Activated CD8-positive, alpha-beta memory T cell treated with anti-CD3 and anti-CD28 coated beads for 36 hours (primary cell): ENCODE measurements around the gene EPHB3. TPM values are rescaled to one million over a fixed set of nuclear protein-coding genes. Genes with fewer than 3 reads are reported as not detected.

Experiments
- CTCF ChIA-PET: fragments of 350-600 bp; sonication (Branson Sonifier 250); formaldehyde crosslinking; loops from one replicate; lab custom pipeline; 2021; ENCODE audit warnings: antibody characterized with exemption; lab: Charles Lee
- POLR2A ChIA-PET: fragments of 350-600 bp; sonication (Branson Sonifier 250); formaldehyde crosslinking; loops from one replicate; lab custom pipeline; 2021; ENCODE audit warnings: antibody characterized with exemption; lab: Charles Lee
- total RNA-seq, 2 experiments: library from RNA; stranded (reverse); gene quantifications; one replicate each; pipeline ENCODE4 v1.2.3, GENCODE V29; 2021

The EPHB3 gene
- total RNA-seq = not detected

DNA sequence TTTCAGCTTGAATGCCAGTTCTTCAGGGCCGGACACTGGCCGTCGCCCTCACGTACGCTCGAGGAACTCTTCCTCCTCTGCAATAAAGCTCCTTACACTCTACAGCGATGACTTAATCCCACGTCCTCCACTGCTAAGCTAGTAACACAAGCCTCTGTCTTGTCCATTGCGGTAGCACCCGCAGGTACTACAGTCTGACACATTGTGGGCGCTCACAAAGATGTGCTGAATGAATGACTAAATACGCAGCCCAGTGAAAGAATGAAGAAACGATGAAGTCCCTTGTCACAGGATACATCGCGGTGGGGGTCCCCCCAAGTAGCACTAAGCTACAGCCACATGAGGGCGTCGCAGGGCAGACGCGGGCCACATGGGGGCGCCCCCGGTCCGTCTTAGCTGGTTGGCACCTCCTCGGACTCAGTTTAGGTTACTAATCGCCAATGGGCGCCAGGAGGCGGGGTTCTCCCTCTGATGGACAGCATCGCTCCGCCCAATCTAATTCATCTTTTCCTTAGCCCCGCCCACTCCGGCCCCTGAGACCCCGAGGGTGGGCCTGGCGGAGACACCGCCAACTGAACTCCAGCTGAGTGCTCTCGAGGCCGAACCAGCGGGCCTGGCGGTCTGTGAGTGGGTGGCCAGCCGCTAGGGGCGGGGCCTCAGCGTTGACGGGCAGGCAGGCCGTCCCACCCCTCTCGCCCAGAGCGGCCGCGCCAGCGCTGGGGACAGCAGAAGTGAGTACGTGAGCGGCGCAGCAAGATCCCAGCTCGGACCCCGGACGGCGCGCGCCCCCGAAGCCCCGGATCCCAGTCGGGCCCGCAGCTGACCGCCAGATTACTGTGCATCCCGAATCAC lies at the start of gene EPHB3:
EPHB3 (plus strand) TSS at position 725 of the 852 bp plus-strand sequence. CDS start 451 bp downstream, outside the sequence.
- CTCF ChIA-PET = interaction anchor here (0.6 to 1.8 kb wide), 35 partner anchors 8 to 1080 kb away, joined by 3 to 14 read pairs (median 3); partner anchors contain the start of gene MAGEF1
- POLR2A ChIA-PET = interaction anchor here (0.9 to 1.1 kb wide), 3 partner anchors 148 to 217 kb away, joined by 3 read pairs; partner anchors contain the start of gene MAGEF1

DNA sequence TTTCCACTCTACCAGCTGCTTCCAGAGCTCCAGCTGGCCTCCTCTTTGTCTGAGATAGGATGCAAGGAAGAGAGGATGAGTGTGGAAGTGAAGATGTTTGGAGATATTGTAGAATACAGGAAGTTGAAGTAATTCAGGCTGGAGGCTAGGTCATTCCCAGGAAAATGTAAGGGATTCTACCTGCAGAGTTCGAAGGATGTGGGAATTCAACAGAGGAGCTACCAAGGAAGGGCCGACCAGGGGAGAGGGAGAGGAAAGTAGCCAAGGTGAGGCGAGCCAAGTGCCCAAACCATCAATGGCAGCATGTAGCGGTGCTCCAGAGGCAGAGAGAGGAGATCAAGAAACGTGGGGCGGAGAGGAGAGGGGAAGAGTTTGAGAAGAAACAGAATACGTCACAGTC lies 49.0 kb upstream of the EPHB3 start:
- ChIA-PET CTCF (interaction anchor here (1.3 to 1.9 kb wide), 3 partner anchors 17 to 150 kb away, joined by 3 to 13 read pairs (median 4); no protein-coding TSS in a partner anchor), POLR2A (no interaction called here)

DNA sequence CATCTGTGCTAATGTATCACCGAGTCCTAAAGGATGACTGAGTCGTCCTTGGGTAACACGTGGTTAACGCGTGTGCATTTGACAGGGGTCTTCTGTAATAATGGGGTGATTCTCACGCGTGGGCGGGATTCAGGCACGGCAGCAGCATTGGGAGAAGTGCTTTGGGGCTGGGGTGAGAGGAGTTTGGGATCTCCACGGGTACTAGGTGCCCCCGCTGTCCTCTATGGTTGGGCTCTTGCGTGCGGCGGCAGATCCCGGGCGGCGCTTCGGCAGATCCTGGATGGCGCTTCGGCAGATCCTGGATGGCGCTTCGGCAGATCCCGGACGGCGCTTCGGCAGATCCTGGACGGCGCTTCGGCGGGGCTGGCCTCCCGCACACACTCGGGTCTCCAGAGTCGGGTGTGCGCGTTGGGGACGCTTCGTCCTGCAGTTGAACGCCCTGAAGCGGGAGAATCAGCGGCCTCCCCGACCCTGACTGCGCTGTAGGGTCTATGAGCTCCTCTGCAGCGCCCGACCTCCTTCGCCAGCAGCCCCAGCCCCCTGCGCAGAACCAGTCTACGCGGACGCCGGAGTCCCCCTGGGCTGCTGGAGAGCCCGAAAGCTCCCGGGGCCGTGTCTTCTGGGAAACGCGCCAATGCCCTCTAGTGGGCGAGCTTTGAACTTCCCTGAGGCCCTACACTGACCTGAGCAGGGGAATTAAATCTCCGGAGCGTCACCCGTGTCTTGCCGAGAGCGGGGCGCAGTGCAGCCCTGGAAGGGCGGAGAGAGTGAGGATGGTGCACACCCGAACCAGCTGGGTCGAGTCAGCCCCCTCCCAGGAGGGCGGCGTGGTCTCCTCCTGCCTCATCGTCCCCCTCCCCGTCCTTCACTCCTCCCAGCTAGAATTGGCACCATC lies 48.1 kb upstream of the EPHB3 start:
- ChIA-PET POLR2A (interaction anchor here (0.5 kb wide), 1 partner anchor 44 kb away, joined by 3 read pairs; no protein-coding TSS in a partner anchor), CTCF (interaction anchor here (0.6 to 2.1 kb wide), 18 partner anchors 16 to 1343 kb away, joined by 3 to 13 read pairs (median 3); partner anchors contain the start of gene EPHB3)

DNA sequence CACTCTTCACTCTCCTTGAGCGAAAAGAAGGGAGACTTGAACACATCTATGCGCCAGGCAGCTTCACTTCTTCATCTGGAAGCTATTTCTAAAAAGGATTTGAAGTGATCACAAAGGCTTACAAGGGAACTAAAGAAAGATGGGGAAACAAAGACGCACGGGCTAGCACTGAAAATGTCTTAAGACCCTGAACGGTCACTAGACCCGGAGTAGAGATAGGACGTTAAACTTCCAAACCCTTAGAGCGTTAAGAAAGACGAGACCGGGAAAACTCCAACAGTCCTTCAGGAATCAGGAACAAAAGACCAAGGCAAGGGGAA lies 47.5 kb upstream of the EPHB3 start:
- CTCF ChIA-PET = interaction anchor here (0.6 to 2.1 kb wide), 15 partner anchors 12 to 1343 kb away, joined by 3 to 13 read pairs (median 3); partner anchors contain the start of gene EPHB3
- POLR2A ChIA-PET = interaction anchor here (0.5 kb wide), 1 partner anchor 45 kb away, joined by 3 read pairs; no protein-coding TSS in a partner anchor

DNA sequence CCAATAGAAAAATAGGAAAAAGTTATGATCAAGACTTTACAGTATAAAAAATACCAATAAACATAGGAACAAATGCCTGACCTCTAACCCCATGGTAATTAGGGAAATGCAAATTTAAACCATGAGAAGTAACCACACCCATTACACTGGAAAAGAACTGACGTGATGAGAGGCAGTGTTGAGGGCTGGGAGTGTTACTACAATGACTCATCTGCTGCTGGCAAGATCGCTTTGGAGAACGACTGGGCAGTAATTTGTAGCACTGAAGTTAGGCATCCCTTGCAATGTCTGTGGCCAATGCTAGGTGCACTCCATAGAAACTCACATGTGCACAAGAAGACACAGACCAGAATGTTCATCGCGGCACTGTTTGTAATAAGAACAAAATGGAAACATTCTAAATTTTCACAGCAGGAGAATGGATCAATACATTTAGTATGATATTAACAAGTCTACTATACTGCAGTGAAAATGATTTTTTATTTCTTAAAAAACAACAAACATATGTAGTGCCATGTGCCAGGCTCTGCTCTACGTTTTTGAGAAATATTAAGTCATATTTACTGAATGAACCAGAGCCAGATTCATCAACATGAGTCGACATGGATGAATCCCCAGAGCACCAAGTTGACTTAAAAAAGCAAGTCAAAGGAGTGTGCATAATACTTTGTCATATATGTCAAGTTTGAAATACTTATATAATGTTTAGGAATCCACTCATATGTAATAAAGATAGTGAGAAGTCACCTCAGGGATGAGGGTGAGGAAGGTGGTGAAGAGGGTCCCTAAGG lies 37.6 kb upstream of the EPHB3 start:
- POLR2A ChIA-PET = no interaction called here
- CTCF ChIA-PET = no interaction called here

DNA sequence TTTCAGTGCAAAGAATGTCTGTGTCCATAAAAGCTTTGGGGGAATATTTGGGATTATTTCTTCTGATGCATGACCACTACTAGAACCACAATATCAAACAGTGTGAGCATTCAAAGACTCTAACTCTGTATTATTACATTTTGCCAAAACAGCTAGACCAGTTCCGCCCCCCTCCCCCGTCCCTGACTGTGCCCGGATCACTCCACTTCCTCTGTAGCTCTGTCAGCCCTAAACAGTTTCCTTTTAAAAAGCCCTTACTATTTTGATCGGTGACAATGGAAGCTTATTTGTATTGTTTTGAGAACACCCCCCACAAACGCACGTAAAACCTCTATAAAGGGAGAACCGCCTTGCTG lies 36.6 kb upstream of the EPHB3 start:
- POLR2A ChIA-PET = interaction anchor here (0.6 kb wide), 2 partner anchors 481 to 1018 kb away, joined by 4 to 7 read pairs; no protein-coding TSS in a partner anchor

DNA sequence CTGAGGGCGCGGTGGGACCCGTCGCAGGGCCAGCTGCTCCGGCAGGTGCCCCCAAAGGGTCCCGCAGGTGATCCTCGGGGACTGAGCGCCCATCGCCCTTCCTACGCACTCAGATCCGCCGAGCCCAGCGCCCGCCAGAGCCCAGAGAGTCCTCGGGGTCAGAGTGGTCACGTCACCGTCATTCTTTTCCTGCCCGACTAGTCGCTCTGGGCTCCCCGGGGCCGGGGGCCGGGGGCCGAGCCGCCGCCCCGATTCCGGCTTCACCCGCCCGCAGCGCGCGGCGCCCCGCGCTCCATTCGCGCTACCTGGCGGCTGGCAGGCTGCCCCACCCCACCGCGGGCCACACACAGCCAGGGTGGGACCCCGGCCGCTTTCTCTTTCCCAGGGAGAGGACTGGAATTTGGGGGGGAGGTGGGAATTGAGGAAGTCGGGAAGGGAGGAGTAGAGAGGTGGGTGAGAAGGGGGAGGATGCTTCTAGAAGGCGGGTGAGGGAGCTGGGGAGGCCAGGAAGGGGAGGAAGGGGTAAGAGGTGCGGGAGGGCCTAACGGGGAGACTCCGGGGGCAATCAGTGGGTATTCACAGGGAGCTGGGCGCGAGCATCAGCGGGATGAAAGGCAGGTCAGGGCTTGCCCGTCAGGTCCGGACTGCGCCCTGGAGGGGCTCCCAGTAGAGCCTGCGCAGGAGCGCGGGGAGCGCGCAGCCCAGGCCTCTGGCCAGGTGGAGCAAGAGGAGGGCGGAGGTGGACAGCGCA lies 36.1 kb upstream of the EPHB3 start:
- ChIA-PET CTCF (interaction anchor here (0.6 to 2.1 kb wide), 4 partner anchors 7 to 630 kb away, joined by 3 to 7 read pairs (median 3); no protein-coding TSS in a partner anchor), POLR2A (interaction anchor here (0.6 kb wide), 3 partner anchors 482 to 1490 kb away, joined by 4 to 8 read pairs (median 7); no protein-coding TSS in a partner anchor)

More for the DNA sequence above, 36.6 kb upstream of the EPHB3 start:
- CTCF ChIA-PET = interaction anchor here (0.6 to 2.1 kb wide), 2 partner anchors 8 to 14 kb away, joined by 3 to 7 read pairs; no protein-coding TSS in a partner anchor

DNA sequence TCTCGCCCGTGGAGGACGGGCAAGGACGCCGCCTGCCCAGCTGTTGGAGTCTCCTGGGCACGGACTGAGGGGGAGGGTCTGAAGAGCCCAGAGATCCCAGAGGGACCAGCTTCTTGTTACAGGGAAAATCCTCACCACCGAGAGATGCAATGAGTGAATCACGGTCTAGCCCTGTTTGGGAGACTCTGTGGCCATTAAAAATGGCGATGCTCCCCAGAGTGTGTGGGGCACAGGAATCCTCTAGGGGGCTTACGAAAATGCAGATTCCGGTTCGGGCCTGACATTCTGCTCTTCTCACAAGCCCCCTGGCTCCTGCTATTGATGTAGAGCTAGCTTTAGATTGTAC lies 35.5 kb upstream of the EPHB3 start:
- ChIA-PET POLR2A (interaction anchor here (0.6 kb wide), 1 partner anchor 1490 kb away, joined by 8 read pairs; no protein-coding TSS in a partner anchor), CTCF (interaction anchor here (0.8 to 2.1 kb wide), 3 partner anchors 11 to 631 kb away, joined by 3 to 7 read pairs (median 3); no protein-coding TSS in a partner anchor)

DNA sequence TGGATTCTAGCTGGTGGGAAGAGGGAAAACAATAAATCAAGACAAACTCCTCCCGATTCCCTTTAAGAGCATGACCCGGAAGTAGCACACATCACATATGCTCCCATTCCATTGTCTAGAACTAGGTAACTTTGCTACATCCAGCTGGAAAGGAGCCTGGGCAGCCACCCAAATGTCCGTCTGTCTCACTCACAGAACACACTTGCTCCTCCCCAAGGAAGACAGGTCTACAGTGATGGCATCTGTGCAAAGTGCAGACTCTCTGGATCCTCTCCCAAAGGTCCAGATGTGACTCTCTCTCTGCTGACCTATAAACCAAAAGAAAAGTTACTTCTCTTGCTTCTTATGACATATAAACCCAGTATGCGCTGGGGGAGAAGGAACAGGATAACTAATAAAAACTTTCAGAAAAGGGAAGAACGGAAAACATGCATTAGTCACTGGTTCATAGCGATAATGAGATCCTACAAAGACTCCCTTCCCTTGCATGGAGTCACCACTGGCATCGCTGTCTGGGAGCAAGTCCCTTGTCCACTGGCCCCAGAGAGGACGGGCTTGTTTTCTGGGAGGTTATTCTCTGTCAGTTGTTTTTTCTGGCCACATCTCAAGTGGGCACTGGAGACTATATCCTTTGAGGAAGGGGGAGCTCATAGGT lies 29.8 kb upstream of the EPHB3 start:
- ChIA-PET POLR2A (no interaction called here), CTCF (interaction anchor here (0.7 to 1.4 kb wide), 3 partner anchors 10 to 235 kb away, joined by 3 to 4 read pairs (median 3); no protein-coding TSS in a partner anchor)

DNA sequence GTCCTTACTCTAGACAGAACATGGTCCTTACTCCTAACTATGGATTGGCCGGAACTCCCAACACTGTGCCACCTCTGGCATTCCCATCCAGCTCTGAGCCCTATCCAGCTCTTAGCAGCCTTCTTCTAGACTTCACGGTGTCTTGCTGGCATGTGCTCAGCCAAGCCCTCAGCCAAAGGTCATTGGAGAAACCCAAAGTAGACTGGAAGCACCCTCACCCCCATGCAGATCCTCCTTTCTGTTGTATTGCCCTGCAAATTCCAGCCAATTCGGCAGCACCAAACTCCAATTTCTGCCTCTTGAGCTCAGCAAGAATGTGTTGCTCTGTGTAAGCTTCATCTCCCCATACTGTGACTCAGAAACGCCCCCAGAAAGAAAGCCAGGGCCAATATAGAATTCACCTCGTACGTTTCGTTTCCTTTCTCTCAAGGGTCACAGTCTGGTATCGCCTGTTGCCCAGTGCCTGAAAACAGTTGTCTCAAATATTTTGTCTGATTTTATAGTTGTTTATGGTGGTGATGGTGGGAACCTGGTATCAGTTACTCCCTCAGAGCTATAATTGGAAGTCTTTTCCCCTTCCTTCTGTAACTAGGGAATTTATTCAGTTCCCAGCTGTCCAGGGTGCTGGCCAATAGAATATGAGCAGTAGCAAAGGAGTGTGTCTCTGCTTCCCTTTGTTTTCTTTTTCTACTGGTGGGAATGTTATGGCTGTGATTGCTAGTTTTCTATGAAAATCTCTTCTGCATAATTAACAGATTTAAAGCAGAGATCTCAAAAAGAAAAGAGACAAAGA lies 28.4 kb upstream of the EPHB3 start:
- ChIA-PET CTCF (interaction anchor here (0.6 to 0.9 kb wide), 3 partner anchors 8 to 242 kb away, joined by 3 to 4 read pairs (median 3); no protein-coding TSS in a partner anchor), POLR2A (no interaction called here)

DNA sequence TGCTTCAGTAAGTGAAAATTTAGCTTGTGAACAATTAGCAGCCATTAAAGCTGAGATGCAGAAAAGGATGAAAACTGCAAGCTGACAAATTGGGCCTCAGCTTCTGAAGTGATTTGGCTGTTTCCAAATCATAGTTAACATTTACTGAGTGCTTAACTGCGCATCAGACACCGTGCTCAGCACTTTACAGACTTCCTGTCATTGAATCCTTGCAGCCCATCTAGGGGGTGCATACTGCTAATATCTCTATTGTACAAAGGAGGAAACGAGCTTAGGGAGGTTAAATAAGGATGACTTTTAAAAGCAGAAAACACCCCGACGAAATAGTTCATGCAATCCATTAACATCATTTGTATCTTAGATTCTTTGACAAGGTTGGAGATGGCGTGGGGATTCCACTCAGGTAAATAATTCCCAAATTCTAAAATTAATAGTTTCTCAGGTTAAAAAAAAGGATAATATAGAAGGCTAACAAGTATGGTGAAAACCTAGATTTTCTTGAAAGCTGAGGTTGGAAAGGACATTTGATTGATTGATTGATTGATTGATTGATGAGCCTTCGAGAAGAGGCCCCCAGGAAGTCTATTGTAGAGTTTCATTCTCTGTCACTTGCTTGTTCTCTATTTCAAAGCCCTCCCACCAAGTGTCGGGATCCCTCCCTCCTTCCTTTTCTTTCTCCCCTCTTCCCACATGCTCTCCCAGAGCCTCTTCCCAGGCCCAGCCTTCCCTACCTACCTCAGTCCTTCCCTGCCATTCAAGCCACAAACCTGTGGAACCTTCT lies 23.5 kb upstream of the EPHB3 start:
- CTCF ChIA-PET = interaction anchor here (0.9 to 1.5 kb wide), 6 partner anchors 12 to 168 kb away, joined by 3 to 7 read pairs (median 4); partner anchors contain the start of gene EPHB3
- POLR2A ChIA-PET = no interaction called here

DNA sequence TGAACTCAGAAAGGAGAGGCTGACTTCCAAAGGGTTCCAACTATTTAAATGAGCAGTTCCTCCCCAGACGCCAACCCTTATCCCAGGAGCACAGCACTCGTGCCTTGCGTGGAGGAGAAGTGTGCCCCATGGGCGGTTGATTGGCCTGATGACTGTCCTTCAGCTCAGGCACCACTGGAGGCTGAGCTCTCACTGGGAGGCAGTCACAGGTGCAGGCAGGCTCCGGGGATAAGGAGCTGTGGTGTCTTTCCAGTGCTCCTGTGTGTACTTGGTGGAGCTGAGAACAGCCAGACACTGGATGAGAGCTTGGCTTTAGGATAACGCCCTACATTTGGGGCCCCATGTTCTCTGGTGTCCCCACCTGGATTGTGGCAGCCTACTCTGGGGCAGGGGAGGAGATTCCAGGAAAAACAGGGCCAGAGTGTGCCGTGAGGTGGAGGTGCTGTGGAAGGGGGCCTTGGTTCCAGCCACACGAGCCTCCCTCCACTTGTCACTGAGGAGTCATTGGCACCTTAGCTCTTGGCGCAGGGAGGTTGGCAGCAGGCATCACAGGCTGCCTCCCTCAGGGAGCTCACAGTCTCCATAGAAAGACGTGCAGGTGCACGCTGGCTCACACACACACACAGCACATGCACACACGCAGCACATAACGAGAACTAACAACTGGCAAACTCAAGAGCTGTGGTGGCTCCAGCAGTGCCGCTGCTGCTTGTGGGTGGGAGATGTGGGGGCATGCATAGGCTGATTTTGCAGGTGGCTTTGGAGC lies 22.7 kb upstream of the EPHB3 start:
- ChIA-PET POLR2A (no interaction called here), CTCF (interaction anchor here (1.2 to 3.5 kb wide), 4 partner anchors 13 to 169 kb away, joined by 3 to 10 read pairs (median 6); no protein-coding TSS in a partner anchor)

DNA sequence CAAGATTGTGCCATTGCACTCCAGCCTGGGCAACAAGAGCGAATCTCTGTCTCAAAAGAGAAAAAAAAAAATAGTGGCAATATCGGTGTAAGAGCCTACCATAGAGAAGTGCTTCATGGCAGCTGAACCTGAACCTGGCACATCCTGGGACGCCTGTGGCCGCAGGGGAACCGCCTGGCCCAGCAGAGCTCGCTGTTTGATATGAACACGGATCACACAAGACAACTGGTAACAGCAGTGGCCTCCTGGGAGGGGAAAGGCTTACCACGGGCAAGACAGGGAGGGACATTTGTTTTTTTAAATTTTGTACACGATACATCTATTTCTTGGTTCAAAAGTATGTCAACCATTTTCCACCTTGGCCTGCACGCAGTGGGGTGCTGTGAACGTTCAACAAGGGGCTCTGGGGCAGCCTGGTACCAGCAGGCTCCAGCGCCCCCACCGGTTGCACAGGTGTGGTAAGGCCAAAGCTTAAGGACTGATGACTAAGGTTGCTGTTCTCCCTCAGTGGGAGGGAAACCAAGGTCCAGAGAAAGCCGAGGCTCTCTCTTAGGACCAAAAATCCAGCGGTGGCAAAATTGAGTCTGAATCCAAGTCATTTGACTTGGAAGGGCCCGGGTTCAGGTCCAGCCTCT lies 21.7 kb upstream of the EPHB3 start:
- POLR2A ChIA-PET = no interaction called here
- CTCF ChIA-PET = interaction anchor here (0.6 to 3.5 kb wide), 10 partner anchors 11 to 258 kb away, joined by 3 to 11 read pairs (median 4); no protein-coding TSS in a partner anchor
